Measurements from ENCODE around the gene SMARCA2.

The SMARCA2 gene

GRCh38 chr9:2163231-2163885, 148.2 kb downstream of the SMARCA2 start:
- WGBS, result 85% methylated on average over 5 of the region's 6 CpGs
- no peak overlapping the region for H2AFZ ChIP-seq (ENCODE audit: low read depth, low read length)

GRCh38 chr9:2164268-2164667, 149.1 kb downstream of the SMARCA2 start:
- no peaks in the 10 kb centered on the region for H3K9me3 ChIP-seq (ENCODE audit: control insufficient read depth, low read length)
- H3K79me1 ChIP-seq (replicated peaks; ENCODE audit: low read length, poor library complexity, severe bottlenecking), result peaks cover 22% of the 10 kb centered on the region
- no CpG with 5 or more reads among the region's 1 CpG for WGBS
- peaks cover 9 to 51% of the 10 kb centered on the region in 2 experiments for H3K36me3 ChIP-seq (ENCODE audit: control insufficient read depth in 1 of 2, insufficient read depth in 2 of 2, low read depth in 1 of 2, low read length in 2 of 2)
- no peak overlapping the region for H3K14ac ChIP-seq (ENCODE audit: low read length in 2 of 2)
- no peak overlapping the region for H2BK15ac ChIP-seq (ENCODE audit: low read depth, poor library complexity, severe bottlenecking)
- no peak overlapping the region for H3K4ac ChIP-seq (ENCODE audit: low read depth in 1 of 2, low read length in 2 of 2)
- H3K4me2 ChIP-seq (ENCODE audit: low read length, poor library complexity, severe bottlenecking), result no peak overlapping the region
- no peak overlapping the region for H2AFZ ChIP-seq (ENCODE audit: low read depth, low read length)
- H3K27me3 ChIP-seq (ENCODE audit: control insufficient read depth in 1 of 2, insufficient read depth in 1 of 2, low read length in 2 of 2), result no peaks in the 10 kb centered on the region
- no peak for DNase-seq
- H3K4me1 ChIP-seq (ENCODE audit: control insufficient read depth, insufficient read depth, low read depth, low read length), result no peaks in the 10 kb centered on the region
- no peak overlapping the region for H3K18ac ChIP-seq (ENCODE audit: low read depth in 1 of 2, low read length in 2 of 2)
- no peak overlapping the region for H4K8ac ChIP-seq (ENCODE audit: low read length)
- no peak overlapping the region for H4K91ac ChIP-seq (ENCODE audit: low read length)
- no peak overlapping the region for H2BK12ac ChIP-seq (ENCODE audit: low read length in 2 of 2)
- no peak overlapping the region for H3K27ac ChIP-seq (ENCODE audit: low read length, poor library complexity, severe bottlenecking)
- no peak overlapping the region for H3K9ac ChIP-seq (ENCODE audit: low read length)
- H2BK120ac ChIP-seq (ENCODE audit: low read depth, low read length), result no peak overlapping the region
- no peak overlapping the region for H2AK5ac ChIP-seq (ENCODE audit: low read length, severe bottlenecking)
- H2BK5ac ChIP-seq (ENCODE audit: low read depth, low read length, poor library complexity, severe bottlenecking), result no peak overlapping the region
- no peak overlapping the region for H3K23ac ChIP-seq (ENCODE audit: low read length in 2 of 2)
- H3K4me3 ChIP-seq (ENCODE audit: insufficient read depth in 1 of 2, low read depth in 1 of 2, low read length in 2 of 2), result no peak overlapping the region

More at GRCh38 chr9:2163231-2163885, 148.2 kb downstream of the SMARCA2 start:
- DNase-seq, result no peak
- no peak overlapping the region for H3K4me2 ChIP-seq (ENCODE audit: low read length, poor library complexity, severe bottlenecking)
- H4K91ac ChIP-seq (ENCODE audit: low read length), result no peak overlapping the region
- no peak overlapping the region for H4K8ac ChIP-seq (ENCODE audit: low read length)
- H2BK120ac ChIP-seq (ENCODE audit: low read depth, low read length), result no peak overlapping the region
- no peaks in the 10 kb centered on the region for H3K9me3 ChIP-seq (ENCODE audit: control insufficient read depth, low read length)
- H3K4me3 ChIP-seq (ENCODE audit: insufficient read depth in 1 of 2, low read depth in 1 of 2, low read length in 2 of 2), result no peak overlapping the region
- no peak overlapping the region for H3K9ac ChIP-seq (ENCODE audit: low read length)
- peaks cover 17% of the 10 kb centered on the region for H3K79me1 ChIP-seq (replicated peaks; ENCODE audit: low read length, poor library complexity, severe bottlenecking)
- no peaks in the 10 kb centered on the region for H3K4me1 ChIP-seq (ENCODE audit: control insufficient read depth, insufficient read depth, low read depth, low read length)
- H3K18ac ChIP-seq (ENCODE audit: low read depth in 1 of 2, low read length in 2 of 2), result no peak overlapping the region
- H3K27me3 ChIP-seq (ENCODE audit: control insufficient read depth in 1 of 2, insufficient read depth in 1 of 2, low read length in 2 of 2), result no peaks in the 10 kb centered on the region
- H2BK5ac ChIP-seq (ENCODE audit: low read depth, low read length, poor library complexity, severe bottlenecking), result no peak overlapping the region
- peaks cover 5 to 43% of the 10 kb centered on the region in 2 experiments for H3K36me3 ChIP-seq (ENCODE audit: control insufficient read depth in 1 of 2, insufficient read depth in 2 of 2, low read depth in 1 of 2, low read length in 2 of 2)
- H3K27ac ChIP-seq (ENCODE audit: low read length, poor library complexity, severe bottlenecking), result no peak overlapping the region
- H2AK5ac ChIP-seq (ENCODE audit: low read length, severe bottlenecking), result no peak overlapping the region
- H3K23ac ChIP-seq (ENCODE audit: low read length in 2 of 2), result no peak overlapping the region
- H2BK15ac ChIP-seq (ENCODE audit: low read depth, poor library complexity, severe bottlenecking), result no peak overlapping the region
- H2BK12ac ChIP-seq (ENCODE audit: low read length in 2 of 2), result no peak overlapping the region
- H3K4ac ChIP-seq (ENCODE audit: low read depth in 1 of 2, low read length in 2 of 2), result no peak overlapping the region
- H3K14ac ChIP-seq (ENCODE audit: low read length in 2 of 2), result no peak overlapping the region

- Histone ChIP-seq H3K4me3 (ENCODE audit: insufficient read depth in 1 of 2, low read depth in 1 of 2, low read length in 2 of 2) (no peak overlapping the region), H3K4me1 (ENCODE audit: control insufficient read depth, insufficient read depth, low read depth, low read length) (no peaks in the 10 kb centered on the region), H3K4me2 (ENCODE audit: low read length, poor library complexity, severe bottlenecking) (no peak overlapping the region), H3K36me3 (ENCODE audit: control insufficient read depth in 1 of 2, insufficient read depth in 2 of 2, low read depth in 1 of 2, low read length in 2 of 2) (peaks cover 17 to 70% of the 10 kb centered on the region in 2 experiments), H3K9me3 (ENCODE audit: control insufficient read depth, low read length) (no peaks in the 10 kb centered on the region), H2BK5ac (ENCODE audit: low read depth, low read length, poor library complexity, severe bottlenecking) (no peak overlapping the region), H3K27me3 (ENCODE audit: control insufficient read depth in 1 of 2, insufficient read depth in 1 of 2, low read length in 2 of 2) (no peaks in the 10 kb centered on the region), H2AFZ (ENCODE audit: low read depth, low read length) (no peak overlapping the region), H3K27ac (ENCODE audit: low read length, poor library complexity, severe bottlenecking) (no peak overlapping the region), H3K4ac (ENCODE audit: low read depth in 1 of 2, low read length in 2 of 2) (no peak overlapping the region), H2BK120ac (ENCODE audit: low read depth, low read length) (no peak overlapping the region), H3K9ac (ENCODE audit: low read length) (no peak overlapping the region), H3K79me1 (replicated peaks; ENCODE audit: low read length, poor library complexity, severe bottlenecking) (peaks cover 31% of the 10 kb centered on the region), H3K18ac (ENCODE audit: low read depth in 1 of 2, low read length in 2 of 2) (no peak overlapping the region), H2AK5ac (ENCODE audit: low read length, severe bottlenecking) (no peak overlapping the region), H3K23ac (ENCODE audit: low read length in 2 of 2) (no peak overlapping the region), H2BK12ac (ENCODE audit: low read length in 2 of 2) (no peak overlapping the region), H3K14ac (ENCODE audit: low read length in 2 of 2) (no peak overlapping the region), H4K8ac (ENCODE audit: low read length) (no peak overlapping the region), H4K91ac (ENCODE audit: low read length) (no peak overlapping the region), H2BK15ac (ENCODE audit: low read depth, poor library complexity, severe bottlenecking) (no peak overlapping the region)
- 88% methylated on average over 1 of the region's 1 CpG for WGBS
- no peak for DNase-seq
These were observed 151.1 kb downstream of the SMARCA2 start for GRCh38 chr9:2166203-2166602.

- Histone ChIP-seq H2AK5ac (ENCODE audit: low read length, severe bottlenecking) (no peak overlapping the region), H3K79me1 (replicated peaks; ENCODE audit: low read length, poor library complexity, severe bottlenecking) (peaks cover 33% of the 10 kb centered on the region), H4K8ac (ENCODE audit: low read length) (no peak overlapping the region), H2BK15ac (ENCODE audit: low read depth, poor library complexity, severe bottlenecking) (no peak overlapping the region), H3K36me3 (ENCODE audit: control insufficient read depth in 1 of 2, insufficient read depth in 2 of 2, low read depth in 1 of 2, low read length in 2 of 2) (peaks cover 22 to 74% of the 10 kb centered on the region in 2 experiments), H3K23ac (ENCODE audit: low read length in 2 of 2) (no peak overlapping the region), H2BK5ac (ENCODE audit: low read depth, low read length, poor library complexity, severe bottlenecking) (no peak overlapping the region), H2AFZ (ENCODE audit: low read depth, low read length) (no peak overlapping the region), H3K4me3 (ENCODE audit: insufficient read depth in 1 of 2, low read depth in 1 of 2, low read length in 2 of 2) (no peak overlapping the region), H3K9ac (ENCODE audit: low read length) (no peak overlapping the region), H3K27ac (ENCODE audit: low read length, poor library complexity, severe bottlenecking) (no peak overlapping the region), H3K4me2 (ENCODE audit: low read length, poor library complexity, severe bottlenecking) (no peak overlapping the region), H3K18ac (ENCODE audit: low read depth in 1 of 2, low read length in 2 of 2) (no peak overlapping the region), H3K27me3 (ENCODE audit: control insufficient read depth in 1 of 2, insufficient read depth in 1 of 2, low read length in 2 of 2) (no peaks in the 10 kb centered on the region), H3K9me3 (ENCODE audit: control insufficient read depth, low read length) (peaks cover 5% of the 10 kb centered on the region), H3K14ac (ENCODE audit: low read length in 2 of 2) (no peak overlapping the region), H3K4me1 (ENCODE audit: control insufficient read depth, insufficient read depth, low read depth, low read length) (no peaks in the 10 kb centered on the region), H2BK12ac (ENCODE audit: low read length in 2 of 2) (no peak overlapping the region), H2BK120ac (ENCODE audit: low read depth, low read length) (no peak overlapping the region), H4K91ac (ENCODE audit: low read length) (no peak overlapping the region), H3K4ac (ENCODE audit: low read depth in 1 of 2, low read length in 2 of 2) (no peak overlapping the region)
- WGBS, result 94% methylated on average over 7 of the region's 8 CpGs
- no peak for DNase-seq
These were observed 153.9 kb downstream of the SMARCA2 start for GRCh38 chr9:2169035-2169434.
